ENCODE data around the gene RPH3AL. TPM values are rescaled to one million over a fixed set of nuclear protein-coding genes. Genes with fewer than 3 reads are reported as not detected.

The RPH3AL gene
- total RNA-seq, 4 donors from 2014 or later, result 9.6 to 62.4 (median 41.9) TPM

- H3K4me1 ChIP-seq, result peaks cover 0 to 26% (median 13%) of the 10 kb centered on the region in 4 donors
- H3K9me3 ChIP-seq, result peaks cover 0 to 6% (median 0%) of the 10 kb centered on the region in 4 donors
- WGBS, 2 donors, result 17 to 26% methylated on average over 11 to 15 of the region's 57 CpGs
- H3K27me3 ChIP-seq, result peaks cover 0 to 21% of the 10 kb centered on the region in 2 donors
- no peaks in the 10 kb centered on the region for H3K36me3 ChIP-seq
- peak; percentile 66 to 70 for DNase-seq (ENCODE audit: low spot score in 2 of 2)
- peak overlapping the region in 2 of 4 donors; percentile 26 to 79 for H3K27ac ChIP-seq
- TF ChIP-seq CTCF (IDR thresholded peaks at IDR 0.05), result peak; percentile 65 to 91 (median 83)
- no peak for TF ChIP-seq POLR2A (IDR thresholded peaks at IDR 0.05)
- peak overlapping the region in 3 of 4 donors; percentile 40 to 70 (median 49) for H3K4me3 ChIP-seq
Observed at GRCh38 chr17:386141-386876, 33.7 kb upstream of the RPH3AL start.

GRCh38 chr17:385836-386140 is 33.2 kb upstream of the RPH3AL start:
- peaks cover 0 to 21% of the 10 kb centered on the region in 2 donors for H3K27me3 ChIP-seq
- peaks cover 0 to 26% (median 13%) of the 10 kb centered on the region in 4 donors for H3K4me1 ChIP-seq
- no CpG with 5 or more reads among the region's 42 CpGs for WGBS, 2 donors
- H3K9me3 ChIP-seq, result peaks cover 0 to 6% (median 0%) of the 10 kb centered on the region in 4 donors
- H3K36me3 ChIP-seq, result no peaks in the 10 kb centered on the region
- peak overlapping the region; percentile 26 to 79 (median 64) for H3K27ac ChIP-seq
- no peak for DNase-seq (ENCODE audit: low spot score in 2 of 2)
- TF ChIP-seq EP300 (IDR thresholded peaks at IDR 0.05) (no peak), POLR2A (IDR thresholded peaks at IDR 0.05) (no peak), CTCF (IDR thresholded peaks at IDR 0.05) (no peak)
- H3K4me3 ChIP-seq, result peak overlapping the region; percentile 39 to 70 (median 44)

- Histone ChIP-seq H3K27ac (peak overlapping the region; percentile 26 to 79 (median 64)), H3K4me3 (peak overlapping the region; percentile 39 to 70 (median 44)), H3K4me1 (peaks cover 0 to 26% (median 13%) of the 10 kb centered on the region in 4 donors), H3K36me3 (no peaks in the 10 kb centered on the region), H3K27me3 (peaks cover 0 to 21% of the 10 kb centered on the region in 2 donors), H3K9me3 (peaks cover 0 to 6% (median 0%) of the 10 kb centered on the region in 4 donors)
- 0 to 3% methylated on average over 6 to 19 of the region's 70 CpGs for WGBS, 2 donors
- peak; percentile 28 to 52 for DNase-seq (ENCODE audit: low spot score in 2 of 2)
- TF ChIP-seq CTCF (IDR thresholded peaks at IDR 0.05) (no peak), POLR2A (IDR thresholded peaks at IDR 0.05) (no peak), EP300 (IDR thresholded peaks at IDR 0.05) (no peak)
Observed at GRCh38 chr17:385178-385835, 32.7 kb upstream of the RPH3AL start.

- DNase-seq (ENCODE audit: low spot score in 2 of 2), result no peak
- Histone ChIP-seq H3K27me3 (peaks cover 0 to 21% of the 10 kb centered on the region in 2 donors), H3K36me3 (no peaks in the 10 kb centered on the region), H3K9me3 (peaks cover 0 to 6% (median 0%) of the 10 kb centered on the region in 4 donors), H3K4me1 (peaks cover 0 to 26% (median 13%) of the 10 kb centered on the region in 4 donors), H3K4me3 (peak overlapping the region in 3 of 4 donors; percentile 39 to 70 (median 49)), H3K27ac (peak overlapping the region in 3 of 4 donors; percentile 52 to 79 (median 77))
- WGBS, 2 donors, result 31 to 39% methylated on average over 23 to 26 of the region's 37 CpGs
- no peak for TF ChIP-seq EP300 (IDR thresholded peaks at IDR 0.05)
- TF ChIP-seq POLR2A (IDR thresholded peaks at IDR 0.05), result no peak
- no peak for TF ChIP-seq CTCF (IDR thresholded peaks at IDR 0.05)
Observed at GRCh38 chr17:384622-385177, 32.1 kb upstream of the RPH3AL start.

All from tibial nerve (tissue), 4 donors.